Raji (cell line): Measurements from ENCODE around the gene APBA1.

ENCODE experiments used
- POLR2A ChIP-seq: IDR thresholded peaks from 2 replicates; pipeline ENCODE4 v1.6.1; 2011; ENCODE audit warnings: low read depth, low read length, control low read depth; ENCODE audit not compliant: insufficient read depth

The APBA1 gene

DNA sequence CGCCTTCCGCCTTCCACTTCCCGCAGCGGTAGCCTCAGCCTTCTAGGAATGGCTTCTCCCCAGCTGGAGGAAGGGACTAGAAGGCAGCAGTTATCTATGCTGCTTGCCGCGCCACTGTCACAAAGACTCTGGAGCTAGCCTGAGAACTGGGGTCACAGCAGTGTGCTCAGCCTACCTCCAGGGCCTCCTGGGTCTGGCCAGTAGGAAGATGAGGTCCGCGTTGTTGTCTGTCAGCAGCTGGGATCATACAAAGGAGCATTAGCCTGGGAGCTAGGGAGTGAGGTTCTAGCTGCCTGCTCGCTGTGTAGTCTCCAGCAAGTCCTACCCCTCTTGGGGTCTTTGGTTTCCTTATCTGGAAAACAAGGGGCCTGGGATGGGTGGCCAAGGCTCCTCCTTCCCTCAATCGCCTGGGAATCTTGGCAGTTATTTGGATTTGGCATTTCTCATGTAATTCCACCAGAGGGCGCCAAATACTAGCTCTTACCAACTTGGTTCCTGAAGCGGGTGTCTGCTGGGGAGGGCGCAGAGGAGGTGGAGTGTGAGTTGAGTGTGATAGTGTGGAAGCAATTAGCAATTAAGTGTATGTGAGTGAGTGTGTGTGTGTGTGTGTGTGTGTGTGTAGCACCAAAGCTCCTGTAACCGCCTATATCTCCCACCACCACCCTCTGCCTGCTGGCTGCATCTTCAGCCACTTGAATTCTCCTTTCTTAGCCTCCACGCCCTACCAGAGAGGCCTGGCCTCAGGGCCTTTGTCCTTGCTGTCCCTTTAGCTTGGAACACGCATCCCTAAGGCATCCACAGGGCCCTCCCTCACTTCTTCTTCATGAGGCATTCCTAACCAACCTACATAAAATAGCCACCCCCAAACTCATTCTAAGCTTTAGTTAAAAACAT, 250.0 kb downstream of the APBA1 start:
- TF ChIP-seq POLR2A = no peak

- no peak for TF ChIP-seq POLR2A
Observed at GRCh38 chr9:69420611-69421270, 251.4 kb downstream of the APBA1 start.

GRCh38 chr9:69412741-69413150, 259.4 kb downstream of the APBA1 start:
- TF ChIP-seq POLR2A = no peak

- TF ChIP-seq POLR2A = no peak
Observed at GRCh38 chr9:69411931-69412740, 260.0 kb downstream of the APBA1 start.

DNA sequence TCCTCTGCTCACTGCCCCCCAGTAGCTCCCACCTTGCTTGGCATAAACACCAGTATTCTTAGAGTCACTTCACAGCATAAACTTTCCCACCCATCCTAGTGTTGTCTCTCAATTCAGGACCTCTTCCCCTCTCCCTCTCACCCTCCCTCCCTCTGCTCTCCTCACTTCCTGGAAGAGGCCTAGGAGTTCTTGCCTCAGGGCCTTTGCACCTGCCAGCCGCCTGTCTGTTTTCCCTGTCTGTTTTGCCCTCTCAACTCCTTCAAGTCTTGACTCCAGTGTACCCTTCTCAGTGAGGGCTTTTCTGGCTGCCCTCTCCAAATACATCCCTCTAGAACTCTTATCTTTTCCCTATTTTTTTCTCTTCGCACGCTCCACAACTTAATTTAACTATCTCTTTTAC, 260.9 kb downstream of the APBA1 start:
- no peak for TF ChIP-seq POLR2A

- TF ChIP-seq POLR2A = no peak
Observed at GRCh38 chr9:69400470-69400869, 271.7 kb downstream of the APBA1 start.

- no peak for TF ChIP-seq POLR2A
Observed at GRCh38 chr9:69397384-69398214, 274.6 kb downstream of the APBA1 start.

- no peak for TF ChIP-seq POLR2A
Observed at GRCh38 chr9:69396759-69397158, 275.4 kb downstream of the APBA1 start.

- no peak for TF ChIP-seq POLR2A
Observed at GRCh38 chr9:69395718-69396117, 276.5 kb downstream of the APBA1 start.

DNA sequence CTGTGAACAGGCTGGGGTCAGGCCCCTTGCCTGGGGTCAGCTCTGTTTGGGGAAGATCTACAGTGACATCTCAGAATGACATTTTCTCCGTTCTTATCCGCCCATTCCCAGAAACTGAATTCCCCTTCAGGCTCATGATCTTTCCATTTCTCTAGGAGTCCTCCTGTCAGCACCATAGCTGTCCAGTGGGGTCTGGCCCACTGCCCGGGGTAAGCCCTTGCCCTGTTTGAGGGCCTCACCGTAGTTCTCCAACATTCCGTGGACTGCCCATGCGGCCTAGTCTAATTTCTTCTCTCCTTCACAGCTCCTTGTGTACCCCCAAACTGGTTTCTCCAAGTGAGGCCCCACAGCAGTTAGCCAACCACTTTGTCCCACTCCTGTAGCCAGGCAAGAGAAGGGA, 278.7 kb downstream of the APBA1 start:
- no peak for TF ChIP-seq POLR2A

GRCh38 chr9:69392826-69393225, 279.3 kb downstream of the APBA1 start:
- no peak for TF ChIP-seq POLR2A

- no peak for TF ChIP-seq POLR2A
Observed at GRCh38 chr9:69391946-69392345, 280.2 kb downstream of the APBA1 start.

DNA sequence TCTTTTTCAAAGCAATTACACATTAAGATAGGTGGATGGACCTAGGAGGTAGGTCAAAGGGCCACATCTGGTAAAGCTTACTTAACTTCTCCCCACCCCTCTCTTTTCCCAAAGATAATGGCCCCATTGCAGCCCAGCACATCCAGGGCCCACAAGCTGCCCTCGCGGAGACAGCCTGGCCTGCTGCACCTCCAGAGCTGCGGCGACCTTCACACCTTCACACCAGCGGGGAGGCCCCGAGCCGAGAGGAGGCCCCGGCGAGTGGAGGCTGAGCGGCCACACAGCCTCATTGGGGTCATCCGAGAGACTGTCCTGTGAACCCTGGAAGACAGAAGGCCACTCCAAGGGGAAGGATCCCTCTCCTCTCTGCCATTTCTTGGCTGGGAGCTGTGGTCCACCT, 280.7 kb downstream of the APBA1 start:
- TF ChIP-seq POLR2A = no peak

DNA sequence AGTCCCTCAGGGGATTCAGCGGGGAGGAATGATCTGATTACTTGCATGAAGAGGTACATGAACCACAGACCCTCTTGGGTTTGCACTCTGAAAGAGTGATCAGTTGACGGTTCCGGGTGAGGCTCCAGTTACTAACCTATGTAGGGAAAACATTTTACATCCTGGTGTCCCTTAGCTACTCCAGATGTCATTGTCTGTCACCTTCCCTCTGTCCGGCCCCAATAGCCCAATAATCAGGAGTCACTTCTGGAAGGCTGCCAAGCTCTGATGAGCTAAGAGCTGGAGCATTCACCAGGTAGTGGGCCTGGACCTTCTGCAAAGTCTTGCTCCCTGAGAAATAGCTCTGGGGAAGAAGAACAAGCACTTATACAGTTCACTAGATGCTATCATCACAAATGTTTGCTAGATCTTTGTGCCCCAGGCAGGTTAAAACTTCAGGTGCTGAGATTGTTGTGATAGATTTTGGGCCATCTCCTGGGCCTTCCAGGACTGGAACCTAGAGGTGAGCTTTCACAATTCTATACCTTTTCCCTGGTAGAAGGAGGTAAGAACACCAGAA, 282.7 kb downstream of the APBA1 start:
- TF ChIP-seq POLR2A = no peak
